Erythroblast (primary cell): ENCODE measurements around the gene KANK4.

Experiments
- GATA1 ChIP-seq: IDR thresholded peaks from 2 replicates; pipeline ENCODE4 v1.6.1; 2011; ENCODE audit warnings: low read depth, mild to moderate bottlenecking, control low read depth, low read length, moderate library complexity
- POLR2A ChIP-seq: IDR thresholded peaks from 2 replicates; pipeline ENCODE4 v1.6.1; 2011; ENCODE audit warnings: mild to moderate bottlenecking, low read length

DNA sequence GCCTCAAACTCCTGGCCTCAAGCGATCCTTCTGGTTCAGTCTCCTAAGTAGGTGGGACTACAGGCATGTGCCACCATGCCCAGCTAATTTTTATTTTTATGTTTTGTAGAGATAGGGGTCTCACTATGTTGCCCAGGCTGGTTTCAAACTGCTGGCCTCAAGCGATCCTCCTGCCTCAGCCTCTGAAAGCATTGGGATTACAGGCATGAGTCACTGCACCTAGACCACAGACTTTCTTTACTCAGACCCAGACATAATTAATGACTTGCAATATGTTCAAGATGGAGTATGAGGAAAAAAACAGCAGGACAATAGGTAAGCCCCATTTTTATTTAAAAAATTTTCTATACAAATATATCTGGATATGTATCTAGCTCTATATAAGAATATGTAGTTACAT lies 13.2 kb downstream of the KANK4 start:
- TF ChIP-seq POLR2A: no peak
- no peak for TF ChIP-seq GATA1
